ENCODE data around the gene MACIR.
"Not testable (repeated sequence)": the region's sequence is repeated elsewhere in the genome, so short reads cannot be mapped to it uniquely, and the experiment has no call there.

Gene MACIR, protein sequence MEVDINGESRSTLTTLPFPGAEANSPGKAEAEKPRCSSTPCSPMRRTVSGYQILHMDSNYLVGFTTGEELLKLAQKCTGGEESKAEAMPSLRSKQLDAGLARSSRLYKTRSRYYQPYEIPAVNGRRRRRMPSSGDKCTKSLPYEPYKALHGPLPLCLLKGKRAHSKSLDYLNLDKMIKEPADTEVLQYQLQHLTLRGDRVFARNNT

DNA sequence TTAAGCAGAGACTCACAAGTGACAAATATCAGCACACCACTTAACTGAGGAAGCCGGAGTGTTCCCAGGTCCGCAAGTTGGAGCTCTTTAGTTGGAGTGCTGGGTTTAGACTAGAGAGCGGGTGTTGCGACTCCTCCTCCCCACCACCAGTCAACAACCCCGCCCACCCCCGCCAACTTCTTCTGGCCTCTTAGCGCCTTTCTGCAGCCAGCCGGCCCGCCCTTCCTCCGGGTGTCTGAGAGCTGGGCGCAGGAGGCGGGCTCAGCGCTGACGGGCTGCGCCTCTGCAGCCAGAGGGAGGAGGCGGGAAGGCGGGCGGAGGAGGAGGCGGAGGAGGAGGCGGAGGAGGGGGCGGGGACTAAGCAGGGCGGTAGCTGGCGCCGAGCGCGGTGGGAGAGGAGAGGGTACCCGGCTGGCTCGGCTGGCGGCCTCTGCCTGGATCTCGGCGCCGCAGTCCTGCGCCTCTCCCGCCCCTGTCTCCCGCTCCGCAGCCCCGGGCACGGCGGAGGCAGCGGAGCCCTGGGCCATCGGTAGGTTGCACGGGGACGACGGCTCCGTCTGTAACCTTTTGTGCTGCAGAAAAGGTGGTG, at the start of gene MACIR:
TSS of gene MACIR (plus strand) at position 396 of the 589 bp plus-strand sequence. CDS start 17,157 bp downstream, outside the sequence.
- Histone ChIP-seq H3K27ac (ENCODE audit: low read length) (no peak within 1 kb of the TSS), H3K4me3 (ENCODE audit: low read length) (peak within 1 kb of the TSS; percentile 61), H3K27me3 (ENCODE audit: control insufficient read depth, insufficient read depth, low read length) (no peaks in the 10 kb centered on the region), H3K9me3 (ENCODE audit: control insufficient read depth, insufficient read depth, low read length) (no peaks in the 10 kb centered on the region), H3K4me1 (ENCODE audit: control insufficient read depth, insufficient read depth, low read length) (no peaks in the 10 kb centered on the region), H3K36me3 (ENCODE audit: control insufficient read depth, insufficient read depth, low read length) (no peaks in the 10 kb centered on the region)
- DNase-seq (ENCODE audit: low read depth, low spot score), result peak; percentile 90
- WGBS (ENCODE audit: insufficient coverage, insufficient read length), result no CpG with 5 or more reads among the region's 45 CpGs

DNA sequence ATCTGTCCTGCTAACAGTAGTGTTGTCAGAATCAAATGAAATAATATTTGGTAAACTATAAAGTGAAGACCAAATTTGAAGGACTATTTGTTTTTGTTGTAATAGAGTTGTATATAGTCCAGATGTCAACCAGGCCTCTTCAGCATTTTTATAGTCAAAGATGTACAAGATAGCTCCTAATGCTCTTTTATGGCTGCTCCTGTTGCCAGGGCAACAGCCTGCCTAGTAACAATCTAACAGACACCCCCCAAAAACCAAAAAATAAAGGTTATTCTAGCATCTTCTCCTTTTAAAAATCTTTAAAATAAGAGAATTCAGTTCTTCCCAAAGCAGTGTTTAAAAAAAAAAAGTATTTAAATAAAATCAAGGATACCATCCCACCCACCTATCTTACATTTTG, 49.5 kb upstream of the MACIR start:
- Histone ChIP-seq H3K4me1 (ENCODE audit: control insufficient read depth, insufficient read depth, low read length) (no peaks in the 10 kb centered on the region), H3K27ac (ENCODE audit: low read length) (no peak overlapping the region), H3K9me3 (ENCODE audit: control insufficient read depth, insufficient read depth, low read length) (no peaks in the 10 kb centered on the region), H3K4me3 (ENCODE audit: low read length) (no peak overlapping the region), H3K27me3 (ENCODE audit: control insufficient read depth, insufficient read depth, low read length) (no peaks in the 10 kb centered on the region), H3K36me3 (ENCODE audit: control insufficient read depth, insufficient read depth, low read length) (no peaks in the 10 kb centered on the region)
- DNase-seq (ENCODE audit: low read depth, low spot score), result no peak

DNA sequence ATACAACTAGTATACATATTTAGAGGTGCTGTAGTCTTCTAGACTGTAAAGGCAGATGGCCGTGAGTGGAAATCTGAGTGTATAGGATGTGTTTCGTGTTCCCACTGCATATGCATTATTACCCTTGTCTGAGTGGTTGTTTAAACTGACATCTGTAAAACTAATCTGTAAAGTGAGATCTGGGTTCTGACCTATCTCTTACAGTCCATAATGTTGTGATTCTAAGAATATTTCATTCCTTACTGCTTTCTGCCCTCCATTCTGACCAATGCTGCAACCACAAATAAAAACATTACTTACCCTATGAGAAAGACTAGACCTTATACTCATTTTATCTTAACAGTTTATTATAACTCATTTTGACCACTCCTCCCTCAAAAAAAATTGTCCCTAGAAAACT, 47.6 kb upstream of the MACIR start:
- no CpG with 5 or more reads among the region's 2 CpGs for WGBS (ENCODE audit: insufficient coverage, insufficient read length)
- no peaks in the 10 kb centered on the region for H3K4me1 ChIP-seq (ENCODE audit: control insufficient read depth, insufficient read depth, low read length)

DNA sequence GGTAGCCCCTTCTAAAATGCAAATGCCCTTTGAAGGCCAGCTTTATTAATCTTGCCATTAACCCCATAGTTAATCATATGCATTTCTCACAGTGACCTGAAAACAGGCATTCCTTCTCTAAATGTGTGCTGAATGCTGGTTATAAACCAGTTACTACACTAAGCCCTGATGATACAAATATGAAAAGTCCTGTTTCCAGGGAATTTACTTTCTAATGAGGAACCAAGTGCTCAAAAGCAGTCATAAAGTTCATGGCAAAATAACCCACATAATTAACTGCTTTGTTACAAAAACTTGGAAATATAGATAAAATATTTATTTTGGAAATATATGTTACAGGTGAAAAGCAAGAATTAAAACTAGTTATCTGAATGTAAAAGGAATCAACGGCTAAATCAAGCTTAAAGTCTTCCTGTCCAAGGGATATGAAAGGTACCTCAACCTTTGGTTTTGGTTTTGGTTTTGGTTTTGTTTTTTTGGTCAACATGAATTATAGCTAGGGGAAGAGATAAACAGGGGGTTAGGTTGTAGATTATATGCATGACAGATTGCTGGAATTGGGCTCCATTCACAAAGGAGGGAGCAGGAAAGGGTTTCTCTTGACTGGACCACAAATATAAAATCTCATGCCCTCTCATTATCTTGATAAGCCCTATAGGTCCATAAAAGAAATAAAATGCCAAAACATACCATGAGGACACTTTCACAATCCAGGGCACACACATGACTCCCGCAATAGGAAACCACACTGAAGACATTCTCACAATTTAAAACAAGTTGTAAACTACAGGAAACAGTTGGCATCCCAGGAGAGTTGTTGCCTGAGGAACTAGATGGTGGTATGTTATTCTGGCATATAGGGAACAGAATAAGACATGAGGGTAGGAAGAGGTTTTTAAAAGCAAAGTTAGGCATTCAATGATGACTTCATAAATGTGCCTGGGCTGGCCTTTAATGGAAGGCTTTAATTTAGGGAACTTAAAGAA, 46.7 kb upstream of the MACIR start:
- H3K4me3 ChIP-seq (ENCODE audit: low read length), result no peak overlapping the region
- H3K4me1 ChIP-seq (ENCODE audit: control insufficient read depth, insufficient read depth, low read length), result no peaks in the 10 kb centered on the region
- H3K27ac ChIP-seq (ENCODE audit: low read length), result no peak overlapping the region
- H3K36me3 ChIP-seq (ENCODE audit: control insufficient read depth, insufficient read depth, low read length), result no peaks in the 10 kb centered on the region
- no CpG with 5 or more reads among the region's 2 CpGs for WGBS (ENCODE audit: insufficient coverage, insufficient read length)
- no peaks in the 10 kb centered on the region for H3K9me3 ChIP-seq (ENCODE audit: control insufficient read depth, insufficient read depth, low read length)
- no peak for DNase-seq (ENCODE audit: low read depth, low spot score)
- no peaks in the 10 kb centered on the region for H3K27me3 ChIP-seq (ENCODE audit: control insufficient read depth, insufficient read depth, low read length)

More for the DNA sequence above, 47.6 kb upstream of the MACIR start:
- no peaks in the 10 kb centered on the region for H3K9me3 ChIP-seq (ENCODE audit: control insufficient read depth, insufficient read depth, low read length)
- DNase-seq (ENCODE audit: low read depth, low spot score), result no peak
- H3K27me3 ChIP-seq (ENCODE audit: control insufficient read depth, insufficient read depth, low read length), result no peaks in the 10 kb centered on the region
- no peak overlapping the region for H3K27ac ChIP-seq (ENCODE audit: low read length)
- H3K4me3 ChIP-seq (ENCODE audit: low read length), result no peak overlapping the region
- no peaks in the 10 kb centered on the region for H3K36me3 ChIP-seq (ENCODE audit: control insufficient read depth, insufficient read depth, low read length)

DNA sequence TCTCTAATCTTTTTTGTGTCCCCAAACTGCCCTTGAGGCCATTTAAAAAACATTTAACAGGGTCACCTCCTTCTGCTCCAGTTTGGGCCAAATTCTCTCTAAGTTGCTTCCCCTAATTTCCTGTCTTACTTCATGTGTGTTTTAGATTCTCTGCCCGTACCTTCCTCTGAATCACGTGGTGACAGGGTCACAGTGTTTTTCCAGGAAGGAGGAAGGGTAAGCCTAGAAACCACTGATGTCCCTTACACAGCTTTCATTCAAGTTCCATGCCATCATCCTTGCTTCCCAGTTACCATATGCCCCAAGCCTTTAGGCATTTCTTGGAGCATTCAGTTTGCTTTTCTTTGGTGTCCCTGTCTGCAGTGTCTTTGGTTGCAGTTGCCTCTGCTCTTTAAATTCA, 42.4 kb upstream of the MACIR start:
- Histone ChIP-seq H3K9me3 (ENCODE audit: control insufficient read depth, insufficient read depth, low read length) (no peaks in the 10 kb centered on the region), H3K27me3 (ENCODE audit: control insufficient read depth, insufficient read depth, low read length) (no peaks in the 10 kb centered on the region), H3K4me1 (ENCODE audit: control insufficient read depth, insufficient read depth, low read length) (no peaks in the 10 kb centered on the region), H3K36me3 (ENCODE audit: control insufficient read depth, insufficient read depth, low read length) (no peaks in the 10 kb centered on the region), H3K27ac (ENCODE audit: low read length) (no peak overlapping the region), H3K4me3 (ENCODE audit: low read length) (no peak overlapping the region)
- no CpG with 5 or more reads among the region's 2 CpGs for WGBS (ENCODE audit: insufficient coverage, insufficient read length)
- no peak for DNase-seq (ENCODE audit: low read depth, low spot score)

DNA sequence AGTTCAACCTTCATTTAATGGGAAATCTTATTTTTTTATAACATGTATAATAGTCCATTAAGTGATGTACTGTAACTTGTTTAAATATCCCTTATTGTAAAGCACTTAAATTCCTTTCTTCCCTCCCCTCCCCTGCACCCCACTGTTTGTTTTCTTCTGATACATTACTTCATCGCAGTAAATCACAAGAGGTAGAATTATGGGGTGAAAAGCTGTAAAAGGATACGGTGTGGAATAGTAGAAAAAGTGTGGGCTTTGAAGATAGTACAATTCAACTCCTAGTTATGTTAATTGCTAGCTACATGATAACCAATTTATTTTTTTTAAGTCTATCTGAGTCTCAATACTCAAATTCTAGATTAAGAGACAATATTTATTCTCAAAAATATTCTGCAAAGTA, 41.9 kb upstream of the MACIR start:
- no CpG with 5 or more reads among the region's 2 CpGs for WGBS (ENCODE audit: insufficient coverage, insufficient read length)

DNA sequence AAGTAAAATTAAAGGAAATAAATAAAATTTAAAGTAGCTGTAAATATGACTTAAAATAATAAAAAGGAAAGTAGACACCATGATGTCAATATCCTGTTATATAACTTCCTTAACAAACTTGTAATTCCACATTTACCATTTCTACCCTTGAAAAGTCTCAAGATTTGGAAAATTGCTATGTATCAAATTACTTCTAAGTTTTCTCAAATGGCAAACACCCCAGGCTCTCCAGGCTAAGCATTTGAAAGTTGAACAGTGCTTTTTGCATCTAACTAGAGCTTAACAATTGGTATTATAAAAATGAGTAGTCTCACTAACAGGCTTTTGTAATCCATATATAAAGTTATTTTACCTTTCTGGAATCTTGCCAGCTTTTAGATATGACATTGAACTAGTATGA, 41.5 kb upstream of the MACIR start:
- DNase-seq (ENCODE audit: low read depth, low spot score), result no peak

More for the DNA sequence above, 41.9 kb upstream of the MACIR start:
- no peaks in the 10 kb centered on the region for H3K36me3 ChIP-seq (ENCODE audit: control insufficient read depth, insufficient read depth, low read length)
- H3K27me3 ChIP-seq (ENCODE audit: control insufficient read depth, insufficient read depth, low read length), result no peaks in the 10 kb centered on the region
- no peaks in the 10 kb centered on the region for H3K4me1 ChIP-seq (ENCODE audit: control insufficient read depth, insufficient read depth, low read length)
- no peaks in the 10 kb centered on the region for H3K9me3 ChIP-seq (ENCODE audit: control insufficient read depth, insufficient read depth, low read length)
- H3K4me3 ChIP-seq (ENCODE audit: low read length), result no peak overlapping the region
- H3K27ac ChIP-seq (ENCODE audit: low read length), result no peak overlapping the region
- no peak for DNase-seq (ENCODE audit: low read depth, low spot score)

DNA sequence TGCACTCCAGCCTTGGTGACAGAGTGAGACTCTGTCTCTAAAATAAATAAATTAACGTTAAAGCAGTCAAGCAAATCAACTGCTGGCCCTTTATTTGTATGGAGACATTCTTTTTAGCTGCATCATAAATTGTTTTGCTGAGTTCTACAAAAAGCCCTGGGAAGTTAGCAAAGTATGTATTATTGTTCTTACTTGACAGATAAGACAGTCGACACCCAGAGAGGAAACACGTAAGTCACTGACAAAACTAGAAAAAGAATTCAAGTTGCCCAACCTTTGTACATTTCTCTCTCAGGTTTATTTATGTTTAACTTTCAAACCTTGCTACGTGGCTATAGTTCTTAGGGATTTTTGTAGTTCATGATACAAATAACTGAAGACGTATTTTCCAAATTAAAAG, 40.4 kb upstream of the MACIR start:
- no peaks in the 10 kb centered on the region for H3K4me1 ChIP-seq (ENCODE audit: control insufficient read depth, insufficient read depth, low read length)
- no peaks in the 10 kb centered on the region for H3K9me3 ChIP-seq (ENCODE audit: control insufficient read depth, insufficient read depth, low read length)
- no peak overlapping the region for H3K27ac ChIP-seq (ENCODE audit: low read length)
- WGBS (ENCODE audit: insufficient coverage, insufficient read length), result no CpG with 5 or more reads among the region's 5 CpGs
- no peaks in the 10 kb centered on the region for H3K27me3 ChIP-seq (ENCODE audit: control insufficient read depth, insufficient read depth, low read length)
- no peak overlapping the region for H3K4me3 ChIP-seq (ENCODE audit: low read length)
- H3K36me3 ChIP-seq (ENCODE audit: control insufficient read depth, insufficient read depth, low read length), result no peaks in the 10 kb centered on the region
- no peak for DNase-seq (ENCODE audit: low read depth, low spot score)

More for the DNA sequence above, 41.5 kb upstream of the MACIR start:
- Histone ChIP-seq H3K9me3 (ENCODE audit: control insufficient read depth, insufficient read depth, low read length) (no peaks in the 10 kb centered on the region), H3K4me1 (ENCODE audit: control insufficient read depth, insufficient read depth, low read length) (no peaks in the 10 kb centered on the region), H3K36me3 (ENCODE audit: control insufficient read depth, insufficient read depth, low read length) (no peaks in the 10 kb centered on the region), H3K27ac (ENCODE audit: low read length) (no peak overlapping the region), H3K27me3 (ENCODE audit: control insufficient read depth, insufficient read depth, low read length) (no peaks in the 10 kb centered on the region), H3K4me3 (ENCODE audit: low read length) (no peak overlapping the region)

DNA sequence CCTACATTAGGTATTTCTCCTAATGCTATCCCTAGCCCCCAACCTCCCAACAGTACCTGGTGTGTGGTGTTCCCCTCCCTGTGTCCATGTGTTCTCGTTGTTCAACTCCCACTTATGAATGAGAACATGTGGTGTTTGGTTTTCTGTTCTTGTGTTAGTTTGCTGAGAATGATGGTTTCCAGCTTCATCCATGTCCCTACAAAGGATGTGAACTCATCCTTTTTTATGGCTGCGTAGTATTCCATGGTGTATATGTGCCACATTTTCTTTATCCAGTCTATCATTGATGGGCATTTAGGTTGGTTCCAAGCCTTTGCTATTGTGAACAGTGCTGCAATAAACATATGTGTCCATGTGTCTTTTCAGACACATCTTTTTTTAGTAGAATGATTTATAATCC, 39.5 kb upstream of the MACIR start:
- DNase-seq (ENCODE audit: low read depth, low spot score), result not testable (repeated sequence)
- no CpG with 5 or more reads among the region's 2 CpGs for WGBS (ENCODE audit: insufficient coverage, insufficient read length)

DNA sequence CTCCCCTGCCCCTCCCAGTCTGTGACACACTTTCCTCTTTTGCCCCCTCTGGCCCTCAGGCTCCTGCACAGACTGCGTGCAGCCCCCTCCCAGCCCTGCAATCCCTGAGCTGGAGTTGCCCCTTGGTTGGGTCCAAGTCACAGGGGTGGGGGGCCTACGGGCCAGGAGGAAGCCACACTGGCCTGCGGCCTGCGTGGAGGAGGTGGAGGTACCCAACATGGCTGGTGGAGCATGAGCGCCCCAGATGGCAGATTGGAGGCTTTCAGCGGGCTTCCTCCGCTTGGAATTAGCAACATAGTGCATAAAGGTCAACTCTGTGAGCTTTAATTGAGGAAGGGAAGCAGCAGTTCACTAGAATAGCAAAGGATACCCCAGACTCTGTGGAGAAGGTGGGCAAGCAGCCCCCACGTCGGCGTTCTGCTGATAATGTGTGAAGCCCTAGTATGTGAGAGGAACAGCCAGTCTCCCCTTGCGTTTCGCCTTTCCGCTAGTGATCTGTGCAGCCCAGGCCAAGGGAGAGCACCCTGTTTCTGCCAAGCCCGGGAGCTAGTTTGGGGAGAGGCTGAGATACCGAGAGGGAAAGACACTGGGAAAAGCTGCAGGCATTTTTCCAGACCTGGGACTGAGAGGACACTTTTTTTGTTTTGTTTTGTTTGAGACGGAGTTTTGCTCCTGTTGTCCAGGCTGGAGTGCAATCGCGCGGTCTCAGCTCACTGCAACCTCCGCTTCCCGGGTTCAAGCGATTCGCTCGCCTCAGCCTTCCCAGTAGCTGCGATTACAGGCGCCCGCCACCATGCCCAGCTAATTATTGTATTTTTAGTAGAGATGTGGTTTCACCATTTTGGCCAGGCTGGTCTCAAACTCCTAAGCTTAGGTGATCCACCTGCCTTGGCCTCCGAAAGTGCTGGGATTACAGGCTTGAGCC, 35.3 kb upstream of the MACIR start:
- Histone ChIP-seq H3K4me3 (ENCODE audit: low read length) (no peak overlapping the region), H3K27me3 (ENCODE audit: control insufficient read depth, insufficient read depth, low read length) (no peaks in the 10 kb centered on the region), H3K9me3 (ENCODE audit: control insufficient read depth, insufficient read depth, low read length) (no peaks in the 10 kb centered on the region), H3K27ac (ENCODE audit: low read length) (no peak overlapping the region), H3K4me1 (ENCODE audit: control insufficient read depth, insufficient read depth, low read length) (no peaks in the 10 kb centered on the region; the same call in 1 of the 2 replicates), H3K36me3 (ENCODE audit: control insufficient read depth, insufficient read depth, low read length) (no peaks in the 10 kb centered on the region)
- DNase-seq (ENCODE audit: low read depth, low spot score), result no peak
- WGBS (ENCODE audit: insufficient coverage, insufficient read length), result no CpG with 5 or more reads among the region's 28 CpGs

More for the DNA sequence above, 39.5 kb upstream of the MACIR start:
- H3K9me3 ChIP-seq (ENCODE audit: control insufficient read depth, insufficient read depth, low read length); H3K36me3 ChIP-seq (ENCODE audit: control insufficient read depth, insufficient read depth, low read length); H3K4me1 ChIP-seq (ENCODE audit: control insufficient read depth, insufficient read depth, low read length); H3K4me3 ChIP-seq (ENCODE audit: low read length); H3K27me3 ChIP-seq (ENCODE audit: control insufficient read depth, insufficient read depth, low read length); H3K27ac ChIP-seq (ENCODE audit: low read length): not testable (repeated sequence)
